Measurements from ENCODE around the gene SLC47A2. TPM values are rescaled to one million over a fixed set of nuclear protein-coding genes. Genes with fewer than 3 reads are reported as not detected.

Gene SLC47A2
- total and polyA plus RNA-seq, 4 donors = 0.02 to 0.18 (median 0.06) TPM; not detected in 1

GRCh38 chr17:19705771-19706770 lies 10.3 kb downstream of the SLC47A2 start:
- Histone ChIP-seq H3K9me3 (ENCODE audit: control insufficient read depth in 4 of 4, insufficient read depth in 3 of 4, low read length in 3 of 4) (no peaks in the 10 kb centered on the region), H3K36me3 (ENCODE audit: control insufficient read depth in 4 of 4, insufficient read depth in 4 of 4, low read length in 4 of 4) (no peaks in the 10 kb centered on the region), H3K27me3 (ENCODE audit: control insufficient read depth in 3 of 3, insufficient read depth in 3 of 3, low read length in 2 of 3) (no peaks in the 10 kb centered on the region), H3K4me1 (ENCODE audit: control insufficient read depth in 5 of 5, insufficient read depth in 5 of 5, low read length in 5 of 5) (peaks cover 2 to 16% (median 6%) of the 10 kb centered on the region in 5 donors), H3K4me3 (no peak overlapping the region), H3K9ac (ENCODE audit: insufficient read depth in 1 of 2, low read length in 2 of 2) (no peak overlapping the region), H3K27ac (ENCODE audit: low read depth in 1 of 2, low read length in 1 of 2) (no peak overlapping the region)
- no peak for DNase-seq
- no peak for TF ChIP-seq CTCF (IDR thresholded peaks at IDR 0.05; ENCODE audit: control extremely low read depth, extremely low read depth)
- no peak for ATAC-seq (ENCODE audit: insufficient read depth, low FRiP score)
- 89 to 92% methylated on average over 22 of the region's 22 CpGs for WGBS, 2 donors

DNA sequence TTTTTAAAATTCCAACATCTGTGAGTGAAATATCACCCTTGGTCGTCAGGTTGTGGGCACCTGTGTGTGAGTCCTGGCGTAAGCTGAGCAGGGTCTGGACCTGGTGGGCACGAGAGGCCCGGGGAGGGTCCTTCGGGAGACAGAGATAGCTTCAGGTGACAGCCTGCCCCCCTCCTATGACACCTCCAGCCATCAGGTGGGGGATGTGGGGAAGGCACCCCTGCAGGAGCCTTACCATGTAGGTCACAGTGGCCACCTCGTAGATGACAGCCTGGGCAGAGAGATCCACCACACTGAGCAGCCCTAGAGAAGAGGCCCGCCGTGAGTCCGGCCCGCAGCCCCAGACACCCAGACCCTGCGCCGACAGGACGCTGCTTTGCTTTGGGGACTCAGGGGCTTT lies 11.2 kb downstream of the SLC47A2 start:
- ATAC-seq (ENCODE audit: insufficient read depth, low FRiP score) (no peak), DNase-seq (no peak)
- no peaks in the 10 kb centered on the region for H3K36me3 ChIP-seq (ENCODE audit: control insufficient read depth in 4 of 4, insufficient read depth in 4 of 4, low read length in 4 of 4)
- TF ChIP-seq CTCF (IDR thresholded peaks at IDR 0.05; ENCODE audit: control extremely low read depth, extremely low read depth) = no peak
- H3K27me3 ChIP-seq (ENCODE audit: control insufficient read depth in 3 of 3, insufficient read depth in 3 of 3, low read length in 2 of 3) = no peaks in the 10 kb centered on the region
- H3K9me3 ChIP-seq (ENCODE audit: control insufficient read depth in 4 of 4, insufficient read depth in 3 of 4, low read length in 3 of 4) = no peaks in the 10 kb centered on the region
- no peak overlapping the region for H3K27ac ChIP-seq (ENCODE audit: low read depth in 1 of 2, low read length in 1 of 2)
- H3K4me3 ChIP-seq = no peak overlapping the region
- H3K9ac ChIP-seq (ENCODE audit: insufficient read depth in 1 of 2, low read length in 2 of 2) = no peak overlapping the region
- WGBS, 2 donors = 89 to 91% methylated on average over 13 of the region's 13 CpGs
- peaks cover 2 to 16% (median 6%) of the 10 kb centered on the region in 5 donors for H3K4me1 ChIP-seq (ENCODE audit: control insufficient read depth in 5 of 5, insufficient read depth in 5 of 5, low read length in 5 of 5)

DNA sequence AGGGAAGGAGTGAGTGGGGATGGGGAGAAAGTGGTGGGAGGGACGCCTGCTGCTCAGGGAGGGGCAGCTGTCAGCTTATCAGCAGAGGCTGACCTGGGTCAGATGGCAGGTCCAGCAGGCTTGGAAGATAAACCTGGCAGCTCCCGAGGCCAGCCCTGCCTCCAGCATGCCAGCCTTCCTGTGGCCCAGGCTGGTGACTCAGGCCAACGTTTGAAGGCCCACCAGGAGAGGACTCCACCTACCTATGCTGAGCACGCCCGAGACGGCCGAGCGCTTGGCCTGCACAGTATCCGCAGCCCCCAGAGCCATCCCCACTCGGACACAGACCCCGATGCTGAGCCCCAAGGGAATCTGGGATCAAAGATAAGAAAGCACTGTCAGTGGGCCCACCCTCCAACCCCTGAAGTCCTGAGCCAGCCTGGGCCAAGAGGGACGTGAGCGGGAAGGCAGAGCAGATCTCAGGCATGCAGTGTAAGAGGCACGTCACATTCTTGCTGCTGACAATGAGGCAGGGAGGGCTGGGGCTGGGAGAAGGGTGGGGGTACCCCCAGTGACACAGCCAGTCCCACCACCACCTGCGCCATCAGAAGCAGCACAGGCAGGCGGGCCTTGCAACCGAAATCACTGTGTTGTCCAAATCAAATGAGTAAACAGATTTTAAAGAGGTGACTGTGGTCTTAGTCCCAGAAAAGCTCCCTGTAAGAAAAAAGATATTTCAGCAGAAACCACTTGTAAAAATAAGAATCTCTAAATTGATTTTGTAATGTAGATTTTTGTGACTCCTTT lies 12.4 kb downstream of the SLC47A2 start:
- 73 to 85% methylated on average over 16 to 17 of the region's 17 CpGs for WGBS, 2 donors
- Histone ChIP-seq H3K4me3 (no peak overlapping the region), H3K27me3 (ENCODE audit: control insufficient read depth in 3 of 3, insufficient read depth in 3 of 3, low read length in 2 of 3) (no peaks in the 10 kb centered on the region), H3K9ac (ENCODE audit: insufficient read depth in 1 of 2, low read length in 2 of 2) (peak overlapping the region in 1 of 2 donors; percentile 11), H3K27ac (ENCODE audit: low read depth in 1 of 2, low read length in 1 of 2) (peak overlapping the region in 1 of 2 donors; percentile 44), H3K36me3 (ENCODE audit: control insufficient read depth in 4 of 4, insufficient read depth in 4 of 4, low read length in 4 of 4) (no peaks in the 10 kb centered on the region), H3K9me3 (ENCODE audit: control insufficient read depth in 4 of 4, insufficient read depth in 3 of 4, low read length in 3 of 4) (no peaks in the 10 kb centered on the region), H3K4me1 (ENCODE audit: control insufficient read depth in 5 of 5, insufficient read depth in 5 of 5, low read length in 5 of 5) (peaks cover 2 to 16% (median 6%) of the 10 kb centered on the region in 5 donors)
- ATAC-seq (ENCODE audit: insufficient read depth, low FRiP score) = peak; percentile 57
- no peak for TF ChIP-seq CTCF (IDR thresholded peaks at IDR 0.05; ENCODE audit: control extremely low read depth, extremely low read depth)
- peak; percentile 22 to 40 (median 24) for DNase-seq
